GM15510 (cell line): ENCODE measurements around the gene CCDC88C.

ENCODE experiments used
- POLR2A ChIP-seq: IDR thresholded peaks from 3 replicates; pipeline ENCODE4 v1.6.1; 2011; ENCODE audit warnings: borderline replicate concordance; ENCODE audit not compliant: insufficient read length; ENCODE audit errors: extremely low read depth

Gene CCDC88C

GRCh38 chr14:91417120-91417982 lies at the start of gene CCDC88C:
TSS of gene CCDC88C (minus strand) at chr14:91417820. CDS start at chr14:91417690, 130 bp downstream.
- TF ChIP-seq POLR2A, result no peak

- no peak for TF ChIP-seq POLR2A
Measured at GRCh38 chr14:91466192-91466591, 48.6 kb upstream of the CCDC88C start.

GRCh38 chr14:91464615-91465205 lies 47.1 kb upstream of the CCDC88C start:
- TF ChIP-seq POLR2A, result no peak

GRCh38 chr14:91458612-91459011 lies 41.0 kb upstream of the CCDC88C start:
- TF ChIP-seq POLR2A, result no peak

DNA sequence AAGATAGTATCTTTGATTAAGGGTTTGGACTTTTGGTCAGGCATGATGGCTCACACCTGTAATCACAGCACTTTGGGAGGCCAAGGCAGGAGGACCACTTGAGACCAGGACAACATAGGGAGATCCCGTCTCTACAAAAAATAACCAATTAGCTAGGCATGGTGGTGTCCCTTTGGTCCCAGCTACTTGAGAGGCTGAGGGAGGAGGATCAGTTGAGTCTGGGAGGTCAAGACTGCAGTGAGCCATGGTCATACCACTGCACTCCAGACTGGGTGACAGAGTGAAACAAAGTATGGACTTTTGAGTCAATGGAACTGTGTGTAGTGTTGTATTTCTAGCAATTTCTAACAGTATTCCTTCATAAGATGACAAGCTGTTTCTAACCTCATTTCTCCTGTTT lies 38.7 kb upstream of the CCDC88C start:
- no peak for TF ChIP-seq POLR2A

GRCh38 chr14:91454580-91454979 lies 37.0 kb upstream of the CCDC88C start:
- no peak for TF ChIP-seq POLR2A

- no peak for TF ChIP-seq POLR2A
Measured at GRCh38 chr14:91454155-91454554, 36.5 kb upstream of the CCDC88C start.

- TF ChIP-seq POLR2A, result no peak
Measured at GRCh38 chr14:91453744-91454143, 36.1 kb upstream of the CCDC88C start.

DNA sequence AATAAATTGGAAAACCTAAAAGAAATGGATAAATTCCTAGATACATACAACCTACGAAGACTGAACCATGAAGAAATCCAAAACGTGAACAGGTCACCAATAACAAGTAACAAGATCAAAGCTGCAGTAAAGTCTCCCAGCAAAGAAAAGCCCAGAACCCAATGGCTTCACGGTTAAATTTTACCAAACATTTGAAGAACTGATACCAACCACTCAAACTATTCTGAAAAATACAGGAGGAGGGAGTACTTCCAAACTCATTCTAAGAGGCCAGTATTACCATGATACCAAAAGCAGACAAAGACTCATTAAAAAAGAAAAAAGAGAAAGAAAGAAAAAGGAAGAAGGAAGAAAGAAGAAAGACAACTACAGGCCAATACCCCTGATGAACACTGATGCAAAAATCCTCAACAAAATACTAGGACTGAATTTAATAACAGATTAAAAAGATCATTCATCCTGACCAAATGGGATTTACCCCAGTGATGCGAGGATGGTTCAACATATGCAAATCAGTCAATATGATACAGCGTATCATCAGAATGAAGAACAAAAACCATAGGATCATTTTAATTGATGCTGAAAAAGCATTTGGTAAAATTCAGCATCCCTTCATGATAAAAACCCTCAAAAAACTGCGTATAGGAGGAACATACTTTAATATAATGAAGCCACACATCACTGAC lies 26.9 kb upstream of the CCDC88C start:
- no peak for TF ChIP-seq POLR2A

DNA sequence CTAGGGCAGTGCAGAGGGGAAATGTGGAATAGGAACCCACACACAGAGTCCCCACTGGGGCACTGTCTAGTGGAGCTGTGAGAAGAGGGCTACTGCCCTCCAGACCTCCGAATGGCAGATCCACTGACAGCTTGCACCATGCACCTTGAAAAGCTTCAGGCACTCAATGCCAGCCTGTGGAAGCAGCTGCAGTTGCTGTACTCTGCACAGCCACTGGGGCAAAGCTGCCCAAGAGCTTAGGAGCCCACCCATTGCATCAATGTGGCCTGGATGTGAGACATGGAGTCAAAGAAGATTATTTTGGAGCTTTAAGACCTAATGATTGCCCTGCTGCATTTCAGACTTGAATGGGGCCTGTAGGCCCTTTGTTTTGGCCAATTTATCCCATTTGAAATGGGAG lies 21.7 kb upstream of the CCDC88C start:
- TF ChIP-seq POLR2A, result no peak

DNA sequence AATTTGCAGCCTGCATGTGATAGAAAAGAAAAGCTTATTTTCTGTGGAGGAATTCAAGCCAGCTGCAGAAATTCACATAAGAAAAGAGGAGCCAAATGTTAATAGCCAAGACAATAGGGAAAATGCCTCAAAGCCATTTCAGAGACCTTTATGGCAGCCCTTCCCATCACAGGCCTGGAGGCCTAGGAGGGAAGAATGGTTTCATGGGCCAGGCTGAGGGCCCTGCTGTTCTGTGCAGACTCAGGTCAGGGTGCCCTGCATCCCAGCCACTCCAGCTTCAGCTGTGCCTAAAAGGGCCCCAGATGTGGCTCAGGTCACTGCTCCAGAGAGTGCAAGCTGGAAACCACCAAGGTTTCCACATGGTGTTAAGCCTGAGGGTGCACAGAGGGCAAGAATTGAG lies 21.2 kb upstream of the CCDC88C start:
- no peak for TF ChIP-seq POLR2A

GRCh38 chr14:91429385-91429784 lies 11.8 kb upstream of the CCDC88C start:
- TF ChIP-seq POLR2A, result no peak

DNA sequence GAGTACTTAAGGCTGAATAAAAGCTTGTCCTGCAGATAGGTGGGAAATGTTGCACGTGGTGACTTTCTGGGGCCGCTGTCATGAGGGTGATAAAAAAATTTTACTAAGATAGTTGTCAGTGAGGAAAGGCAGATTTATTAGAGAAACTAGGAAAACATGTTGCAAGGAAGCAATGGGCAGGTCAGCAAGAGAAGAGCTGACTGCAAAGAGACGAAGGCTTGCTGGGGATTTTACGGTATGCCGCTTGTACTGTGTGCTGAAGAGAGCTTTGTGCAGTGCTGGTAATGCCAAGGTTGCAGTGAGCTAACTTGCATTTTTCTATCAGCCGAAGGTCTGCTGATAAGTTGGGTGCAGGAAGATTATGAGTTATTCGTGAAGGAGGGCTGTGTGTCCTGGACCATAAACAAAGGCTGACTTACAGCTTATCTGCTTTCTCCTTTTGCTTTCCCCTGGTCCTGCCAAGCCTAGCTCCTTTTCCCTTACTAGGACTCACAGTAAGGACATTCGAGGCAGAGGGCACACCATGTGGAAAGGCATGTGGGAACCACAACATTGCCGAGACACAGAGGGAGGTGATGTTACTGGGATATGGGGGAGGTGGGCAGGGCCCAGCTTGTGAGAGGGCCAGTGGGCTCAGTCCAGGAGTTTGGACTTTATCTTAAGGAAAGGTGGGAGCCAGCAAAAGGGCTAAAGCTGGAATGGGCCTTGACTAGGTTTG lies 7.4 kb upstream of the CCDC88C start:
- no peak for TF ChIP-seq POLR2A

- TF ChIP-seq POLR2A, result no peak
Measured at GRCh38 chr14:91420686-91421085, 3.1 kb upstream of the CCDC88C start.

DNA sequence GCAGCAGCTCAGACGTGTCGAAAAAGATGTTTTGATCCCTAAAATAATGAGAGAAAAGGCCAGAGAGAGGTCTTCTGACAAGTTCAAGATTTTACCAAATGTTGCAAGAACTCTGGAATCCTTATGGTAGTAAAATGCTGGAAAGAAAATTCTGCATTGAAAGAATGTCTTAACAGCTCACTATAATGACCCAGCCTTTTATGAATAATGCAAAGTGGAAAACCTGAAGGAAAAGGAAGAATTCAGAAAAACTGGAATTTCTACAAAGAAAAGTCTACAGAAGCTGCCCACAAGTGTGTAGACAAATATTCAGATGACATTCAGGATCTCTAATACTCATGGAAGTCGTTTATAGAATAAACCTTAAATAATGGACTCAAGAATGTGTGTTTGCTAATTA lies 1.8 kb upstream of the CCDC88C start:
- TF ChIP-seq POLR2A, result no peak
